IMR-90 (cell line): ENCODE results near the gene HMCN1. TPM values are rescaled to one million over a fixed set of nuclear protein-coding genes. Genes with fewer than 3 reads are reported as not detected.

Experiments
- ATAC-seq: fragments of 200-7000 bp; cut with Tn5 transposase; 2 replicates; pipeline ENCODE4 v1.9.1; 2020; ENCODE audit warnings: low read depth, mild to moderate bottlenecking, moderate library complexity
- BruUV-seq: library from RNA; stranded (reverse); fragments of 400-500 nt; replicated peaks from 2 replicates; lab custom pipeline; 2021; lab: Mats Ljungman, UMichigan
- CTCF ChIA-PET: fragments of 300-600 bp; formaldehyde crosslinking; extraction: SDS; loops from one replicate; lab custom pipeline; 2021; ENCODE audit warnings: antibody characterized with exemption; lab: Yijun Ruan, JAX
- POLR2A ChIA-PET: fragments of 300-600 bp; sonication (Branson Sonifier 250); formaldehyde crosslinking; loops from one replicate; lab custom pipeline; 2022; ENCODE audit warnings: antibody characterized with exemption; ENCODE audit not compliant: unreplicated experiment; lab: Charles Lee
- DNase-seq: peaks from one replicate; pipeline ENCODE4 v3.0.0; 2013
- H2AFZ ChIP-seq: replicated peaks from 2 replicates; pipeline ENCODE3; 2013; ENCODE audit warnings: low read length, mild to moderate bottlenecking; ENCODE audit not compliant: poor library complexity
- H2AK5ac ChIP-seq: 2 replicates; pipeline ENCODE4 v1.6.1; 2013; ENCODE audit warnings: low read depth, low read length, inconsistent platforms
- H2AK9ac ChIP-seq: replicated peaks from 2 replicates; pipeline ENCODE3; 2013; ENCODE audit warnings: mild to moderate bottlenecking, low read depth, low read length, moderate library complexity; ENCODE audit not compliant: poor library complexity
- H2BK120ac ChIP-seq: 2 replicates; pipeline ENCODE4 v1.6.1; 2013; ENCODE audit warnings: low read depth, low read length, inconsistent platforms
- H2BK15ac ChIP-seq: 3 replicates; pipeline ENCODE4 v1.6.1; 2013; ENCODE audit warnings: low read depth, low read length, inconsistent platforms
- H2BK20ac ChIP-seq: 2 replicates; pipeline ENCODE4 v1.6.1; 2013; ENCODE audit warnings: low read depth, mild to moderate bottlenecking, inconsistent platforms, low read length, moderate library complexity
- H2BK5ac ChIP-seq: 2 replicates; pipeline ENCODE4 v1.6.1; 2013; ENCODE audit warnings: mild to moderate bottlenecking, low read depth, low read length, inconsistent platforms; ENCODE audit not compliant: poor library complexity, severe bottlenecking
- H3K14ac ChIP-seq: replicated peaks from 2 replicates; pipeline ENCODE4 v1.6.1; 2013; ENCODE audit warnings: low read depth, low read length, inconsistent platforms
- H3K18ac ChIP-seq: 2 replicates; pipeline ENCODE4 v1.6.1; 2013; ENCODE audit warnings: low read depth, low read length, control low read depth
- H3K23ac ChIP-seq: 2 replicates; pipeline ENCODE4 v1.6.1; 2013; ENCODE audit warnings: low read depth, low read length, inconsistent platforms
- H3K27ac ChIP-seq: 2 replicates; pipeline ENCODE4 v1.5.1; 2013; ENCODE audit warnings: mild to moderate bottlenecking, control low read depth, low read length; ENCODE audit not compliant: insufficient read depth
- H3K27me3 ChIP-seq: 2 replicates; pipeline ENCODE4 v1.6.1; 2013; ENCODE audit warnings: low read length; ENCODE audit not compliant: control insufficient read depth, insufficient read depth
- H3K36me3 ChIP-seq: 2 replicates; pipeline ENCODE4 v1.6.1; 2013; ENCODE audit warnings: low read length, mixed read lengths; ENCODE audit not compliant: control insufficient read depth, insufficient read depth
- H3K4ac ChIP-seq: 2 replicates; pipeline ENCODE4 v1.6.1; 2013; ENCODE audit warnings: low read depth, low read length, inconsistent platforms
- H3K4me1 ChIP-seq: 2 replicates; pipeline ENCODE4 v1.6.1; 2013; ENCODE audit warnings: low read length, mixed read lengths; ENCODE audit not compliant: control insufficient read depth, insufficient read depth
- H3K4me2 ChIP-seq: 2 replicates; pipeline ENCODE4 v1.6.1; 2013; ENCODE audit warnings: low read depth, mild to moderate bottlenecking, control low read depth, low read length, moderate library complexity
- H3K4me3 ChIP-seq: 2 replicates; pipeline ENCODE4 v1.5.1; 2013; ENCODE audit warnings: low read depth, mild to moderate bottlenecking, control low read depth, low read length, moderate library complexity; ENCODE audit not compliant: insufficient read depth
- H3K56ac ChIP-seq: 2 replicates; pipeline ENCODE4 v1.6.1; 2013; ENCODE audit warnings: low read length, inconsistent platforms; ENCODE audit not compliant: insufficient read depth; ENCODE audit errors: extremely low read depth
- H3K79me1 ChIP-seq, 2 experiments: 2 replicates each; pipeline ENCODE4 v1.6.1; 2013; ENCODE audit warnings: low read length in 2 of 2, inconsistent platforms in 1 of 2, low read depth in 1 of 2
- H3K9ac ChIP-seq: 2 replicates; pipeline ENCODE4 v1.6.1; 2013; ENCODE audit warnings: low read depth, low read length, control low read depth
- H3K9me1 ChIP-seq: 2 replicates; pipeline ENCODE4 v1.6.1; 2013; ENCODE audit warnings: low read length, inconsistent platforms; ENCODE audit not compliant: insufficient read depth
- H3K9me3 ChIP-seq: 2 replicates; pipeline ENCODE4 v1.6.1; 2013; ENCODE audit warnings: low read length; ENCODE audit not compliant: control insufficient read depth, insufficient read depth
- H4K20me1 ChIP-seq: 2 replicates; pipeline ENCODE4 v1.6.1; 2013; ENCODE audit warnings: low read length, inconsistent platforms; ENCODE audit not compliant: insufficient read depth
- H4K5ac ChIP-seq: 2 replicates; pipeline ENCODE4 v1.6.1; 2013; ENCODE audit warnings: mild to moderate bottlenecking, low read depth, low read length, control low read depth
- H4K8ac ChIP-seq, 2 experiments: 2 replicates each; pipeline ENCODE4 v1.6.1; 2013; ENCODE audit warnings: low read depth in 2 of 2, low read length in 2 of 2, control low read depth in 1 of 2, inconsistent platforms in 1 of 2
- H4K91ac ChIP-seq: 2 replicates; pipeline ENCODE4 v1.6.1; 2013; ENCODE audit warnings: low read depth, low read length, inconsistent platforms; ENCODE audit not compliant: insufficient read depth
- BHLHE40 ChIP-seq: fragments of 150-350 bp; IDR thresholded peaks from 2 replicates; pipeline ENCODE4 v1.6.1; 2016; ENCODE audit warnings: mild to moderate bottlenecking, low read depth, low read length
- CEBPB ChIP-seq: IDR thresholded peaks from 2 replicates; pipeline ENCODE4 v1.6.1; 2012; ENCODE audit warnings: low read depth, low read length, improper control_type of control experiment
- CHD1 ChIP-seq: IDR thresholded peaks from 2 replicates; pipeline ENCODE4 v1.6.1; 2012; ENCODE audit warnings: low read depth, low read length, improper control_type of control experiment
- FOS ChIP-seq: fragments of 150-350 bp; IDR thresholded peaks from 2 replicates; pipeline ENCODE4 v1.6.1; 2016; ENCODE audit warnings: low read depth, low read length
- MAZ ChIP-seq: IDR thresholded peaks from 2 replicates; pipeline ENCODE4 v1.6.1; 2012; ENCODE audit warnings: low read depth, mild to moderate bottlenecking, low read length, improper control_type of control experiment, moderate library complexity, borderline replicate concordance
- MXI1 ChIP-seq: IDR thresholded peaks from 2 replicates; pipeline ENCODE4 v1.6.1; 2012; ENCODE audit warnings: low read depth, mild to moderate bottlenecking, low read length, moderate library complexity, borderline replicate concordance
- NFE2L2 ChIP-seq: fragments of 150-350 bp; IDR thresholded peaks from 2 replicates; pipeline ENCODE4 v1.6.1; 2016; ENCODE audit warnings: low read depth, mild to moderate bottlenecking, low read length
- POLR2A ChIP-seq: IDR thresholded peaks from 2 replicates; pipeline ENCODE4 v1.6.1; 2012; ENCODE audit warnings: mild to moderate bottlenecking, low read depth, low read length
- RAD21 ChIP-seq: IDR thresholded peaks from 2 replicates; pipeline ENCODE4 v1.6.1; 2012; ENCODE audit warnings: low read length, improper control_type of control experiment
- RCOR1 ChIP-seq: IDR thresholded peaks from 2 replicates; pipeline ENCODE4 v1.6.1; 2012; ENCODE audit warnings: mild to moderate bottlenecking, low read length, improper control_type of control experiment; ENCODE audit not compliant: insufficient replicate concordance
- RFX5 ChIP-seq: IDR thresholded peaks from 2 replicates; pipeline ENCODE4 v1.8.0; 2012; ENCODE audit warnings: low read depth, mild to moderate bottlenecking, low read length, moderate library complexity
- SMC3 ChIP-seq: fragments of 150-350 bp; IDR thresholded peaks from 2 replicates; pipeline ENCODE4 v1.6.1; 2016; ENCODE audit warnings: low read depth, mild to moderate bottlenecking, antibody characterized with exemption, low read length, moderate library complexity
- WGBS, 2 experiments: methylation state at CpG; one replicate each; pipeline versions ENCODE4 v1.1.5 to v1.1.7; 2013; ENCODE audit warnings: missing lambda C conversion rate in 2 of 2; ENCODE audit not compliant: insufficient read length in 1 of 2; ENCODE audit errors: extremely low coverage in 2 of 2; 5-methylcytosine and 5-hydroxymethylcytosine counted together
- dilution Hi-C: fragments of 300-500 bp; cut with HindIII; formaldehyde crosslinking; loops from one replicate; pipeline ENCODE4 v1.14.3; 2018; ENCODE audit warnings: low sequenced_read_pairs; ENCODE audit not compliant: unreplicated experiment
- in situ Hi-C: fragments of 300-500 bp; cut with MboI; formaldehyde crosslinking; loops from 3 replicates; pipeline ENCODE4 v1.14.3; 2019; ENCODE audit warnings: low sequenced_read_pairs, inconsistent platforms, mixed read lengths
- intact Hi-C: fragments of 100-400 bp; cut with micrococcal nuclease; formaldehyde crosslinking; loops from 2 replicates; pipeline ENCODE4 v1.10.0; 2022
- polyA plus RNA-seq, 3 experiments: library from polyadenylated mRNA; depleted of rRNA; stranded (reverse); fragments of >200 nt; gene quantifications; 2 replicates each; pipeline ENCODE4 v1.2.3, GENCODE V29; 2012; ENCODE audit warnings: low replicate concordance in 1 of 3
- total RNA-seq: library from RNA; depleted of rRNA; stranded (reverse); fragments of >200 nt; gene quantifications from 2 replicates; pipeline ENCODE4 v1.2.3, GENCODE V29; 2012
- TF ChIP-seq, protein P1 (sequence below): fragments of 150-350 bp; IDR thresholded peaks from 2 replicates; pipeline ENCODE4 v1.6.1; 2016; ENCODE audit warnings: low read depth, mild to moderate bottlenecking, low read length, moderate library complexity, borderline replicate concordance
- TF ChIP-seq, protein P2 (sequence below): fragments of 150-350 bp; IDR thresholded peaks from 2 replicates; pipeline ENCODE4 v1.6.1; 2017; ENCODE audit warnings: mild to moderate bottlenecking, antibody characterized with exemption, low read length, low read depth

Gene HMCN1
- total and polyA plus RNA-seq, 2 of the 4 experiments (the other 2 are of a cell fraction): 6.1 to 11.7 TPM

DNA sequence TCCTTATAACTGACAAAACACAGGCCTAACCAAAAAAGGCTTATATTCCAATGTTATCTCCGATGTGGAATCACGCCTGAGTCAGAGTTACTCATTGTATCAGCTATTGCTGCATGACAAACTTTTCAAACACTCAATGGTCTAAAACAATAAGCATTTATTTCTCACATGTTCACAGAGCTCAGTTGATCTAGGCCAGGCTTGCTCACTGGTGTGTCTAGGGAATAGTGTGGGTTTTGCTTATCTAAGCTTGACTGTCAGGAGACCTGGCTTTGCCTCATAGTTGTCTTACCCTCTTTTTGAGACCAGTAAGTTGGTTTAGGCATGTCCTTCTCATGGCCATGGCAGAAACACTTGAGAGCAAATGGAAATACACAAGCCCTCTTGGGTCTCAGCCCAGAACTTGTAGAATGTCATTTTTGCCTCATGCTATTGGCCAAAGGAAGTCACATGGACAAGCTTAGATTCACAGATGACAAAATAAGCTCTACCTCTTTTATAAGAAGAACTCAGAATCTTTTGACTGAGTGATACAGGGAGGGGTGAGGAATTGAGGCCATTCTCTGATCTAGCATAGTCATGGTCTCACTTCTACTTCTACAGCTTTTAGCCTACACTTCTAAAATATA, 130.8 kb downstream of the HMCN1 start (continued):
- no peak for TF ChIP-seq RFX5
- no peak for TF ChIP-seq SMC3

DNA sequence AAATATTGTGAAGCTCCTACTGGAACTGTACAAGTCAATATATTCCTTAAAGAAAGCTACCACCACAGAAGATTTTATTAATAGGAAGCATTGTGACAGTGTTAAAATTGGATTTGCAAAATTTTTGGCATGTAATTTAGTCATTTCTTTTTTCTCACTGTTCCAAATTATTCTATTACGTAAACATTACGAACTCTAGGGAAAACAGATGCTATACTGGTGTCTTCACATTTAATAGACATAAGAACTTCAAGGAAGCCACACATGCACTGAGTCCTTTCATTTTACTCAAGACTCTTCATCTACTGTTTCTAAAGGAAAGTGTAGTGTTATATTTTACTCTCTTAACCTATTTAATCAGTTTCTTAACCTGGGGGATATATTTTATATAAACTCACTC, 135.4 kb downstream of the HMCN1 start:
- Histone ChIP-seq H2BK5ac (no peak overlapping the region), H2BK15ac (no peak overlapping the region), H3K27me3 (no peaks in the 10 kb centered on the region), H3K56ac (no peak overlapping the region), H3K79me1 (no peaks in the 10 kb centered on the region), H2BK20ac (no peak overlapping the region), H3K23ac (no peak overlapping the region), H2AK9ac (no peak overlapping the region), H3K4me2 (no peak overlapping the region), H2AFZ (no peak overlapping the region), H3K9me3 (no peaks in the 10 kb centered on the region), H2AK5ac (no peak overlapping the region), H3K14ac (no peak overlapping the region), H3K4ac (no peak overlapping the region), H3K4me3 (no peak overlapping the region), H4K20me1 (no peaks in the 10 kb centered on the region), H4K8ac (no peak overlapping the region), H4K5ac (no peak overlapping the region), H3K9me1 (no peaks in the 10 kb centered on the region), H3K4me1 (peaks cover 4% of the 10 kb centered on the region; the same call in 1 of the 2 replicates), H3K36me3 (no peaks in the 10 kb centered on the region), H2BK120ac (no peak overlapping the region), H3K18ac (no peak overlapping the region), H4K91ac (no peak overlapping the region), H3K9ac (no peak overlapping the region), H3K27ac (no peak overlapping the region)
- DNase-seq (no peak), ATAC-seq (no peak)
- dilution Hi-C loops (no loop called here), intact Hi-C loops (no loop called here), in situ Hi-C loops (no loop called here)
- ChIA-PET CTCF (interaction anchor here (0.6 kb wide), 1 partner anchor 33 kb away, joined by 3 read pairs; no protein-coding TSS in a partner anchor), POLR2A (no interaction called here)
- no TSS peak for BruUV-seq
- TF ChIP-seq MXI1 (no peak), MAZ (no peak), NFE2L2 (no peak), CHD1 (no peak), BHLHE40 (no peak), CEBPB (no peak), RAD21 (no peak), POLR2A (no peak), FOS (no peak), RCOR1 (no peak), RFX5 (no peak), SMC3 (no peak)
- TF ChIP-seq, protein P1, sequence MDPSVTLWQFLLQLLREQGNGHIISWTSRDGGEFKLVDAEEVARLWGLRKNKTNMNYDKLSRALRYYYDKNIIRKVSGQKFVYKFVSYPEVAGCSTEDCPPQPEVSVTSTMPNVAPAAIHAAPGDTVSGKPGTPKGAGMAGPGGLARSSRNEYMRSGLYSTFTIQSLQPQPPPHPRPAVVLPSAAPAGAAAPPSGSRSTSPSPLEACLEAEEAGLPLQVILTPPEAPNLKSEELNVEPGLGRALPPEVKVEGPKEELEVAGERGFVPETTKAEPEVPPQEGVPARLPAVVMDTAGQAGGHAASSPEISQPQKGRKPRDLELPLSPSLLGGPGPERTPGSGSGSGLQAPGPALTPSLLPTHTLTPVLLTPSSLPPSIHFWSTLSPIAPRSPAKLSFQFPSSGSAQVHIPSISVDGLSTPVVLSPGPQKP: no peak
- TF ChIP-seq, protein P2, sequence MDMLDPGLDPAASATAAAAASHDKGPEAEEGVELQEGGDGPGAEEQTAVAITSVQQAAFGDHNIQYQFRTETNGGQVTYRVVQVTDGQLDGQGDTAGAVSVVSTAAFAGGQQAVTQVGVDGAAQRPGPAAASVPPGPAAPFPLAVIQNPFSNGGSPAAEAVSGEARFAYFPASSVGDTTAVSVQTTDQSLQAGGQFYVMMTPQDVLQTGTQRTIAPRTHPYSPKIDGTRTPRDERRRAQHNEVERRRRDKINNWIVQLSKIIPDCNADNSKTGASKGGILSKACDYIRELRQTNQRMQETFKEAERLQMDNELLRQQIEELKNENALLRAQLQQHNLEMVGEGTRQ: no peak
- WGBS, 2 experiments: no CpG with 5 or more reads among the region's 2 CpGs
